Mesothelial cell of epicardium (in vitro differentiated cells): Measurements from ENCODE around the gene CAPNS1. TPM values are rescaled to one million over a fixed set of nuclear protein-coding genes. Genes with fewer than 3 reads are reported as not detected.

Experiments used
- DNase-seq, 2 experiments: peaks; one replicate each; pipeline ENCODE4 v3.0.0; 2021; ENCODE audit warnings: low spot score in 2 of 2; ENCODE audit not compliant: unreplicated experiment in 2 of 2
- H3K27ac Mint-ChIP-seq: 2 replicates; pipeline ENCODE4 v1.8.0; 2021; ENCODE audit warnings: mixed read lengths
- H3K27me3 Mint-ChIP-seq: 2 replicates; pipeline ENCODE4 v1.8.0; 2021; ENCODE audit warnings: low read depth, mixed read lengths
- H3K36me3 Mint-ChIP-seq: 2 replicates; pipeline ENCODE4 v1.8.0; 2021; ENCODE audit warnings: mixed read lengths
- H3K4me1 Mint-ChIP-seq: 2 replicates; pipeline ENCODE4 v1.8.0; 2021; ENCODE audit warnings: mixed read lengths
- H3K4me3 Mint-ChIP-seq: 2 replicates; pipeline ENCODE4 v1.8.0; 2021; ENCODE audit warnings: mild to moderate bottlenecking, moderate library complexity, mixed read lengths
- H3K9me3 Mint-ChIP-seq: 2 replicates; pipeline ENCODE4 v1.8.0; 2021; ENCODE audit warnings: mixed read lengths
- total RNA-seq: library from RNA; stranded (reverse); gene quantifications from 3 replicates; pipeline ENCODE4 v1.2.1, GENCODE V29; 2021
- TF ChIP-seq, protein P1 (sequence below): fragments of 200-600 bp; sonication (generic); IDR thresholded peaks from one replicate; pipeline ENCODE4 v1.5.0; 2021; ENCODE audit warnings: antibody characterized with exemption; ENCODE audit not compliant: unreplicated experiment

Gene CAPNS1
- total RNA-seq, 1 donor from 2014 or later, result 425 TPM

- DNase-seq, result no peak
- no peaks in the 10 kb centered on the region for H3K9me3 Mint-ChIP-seq
- no peaks in the 10 kb centered on the region for H3K4me1 Mint-ChIP-seq
- TF ChIP-seq, protein P1, sequence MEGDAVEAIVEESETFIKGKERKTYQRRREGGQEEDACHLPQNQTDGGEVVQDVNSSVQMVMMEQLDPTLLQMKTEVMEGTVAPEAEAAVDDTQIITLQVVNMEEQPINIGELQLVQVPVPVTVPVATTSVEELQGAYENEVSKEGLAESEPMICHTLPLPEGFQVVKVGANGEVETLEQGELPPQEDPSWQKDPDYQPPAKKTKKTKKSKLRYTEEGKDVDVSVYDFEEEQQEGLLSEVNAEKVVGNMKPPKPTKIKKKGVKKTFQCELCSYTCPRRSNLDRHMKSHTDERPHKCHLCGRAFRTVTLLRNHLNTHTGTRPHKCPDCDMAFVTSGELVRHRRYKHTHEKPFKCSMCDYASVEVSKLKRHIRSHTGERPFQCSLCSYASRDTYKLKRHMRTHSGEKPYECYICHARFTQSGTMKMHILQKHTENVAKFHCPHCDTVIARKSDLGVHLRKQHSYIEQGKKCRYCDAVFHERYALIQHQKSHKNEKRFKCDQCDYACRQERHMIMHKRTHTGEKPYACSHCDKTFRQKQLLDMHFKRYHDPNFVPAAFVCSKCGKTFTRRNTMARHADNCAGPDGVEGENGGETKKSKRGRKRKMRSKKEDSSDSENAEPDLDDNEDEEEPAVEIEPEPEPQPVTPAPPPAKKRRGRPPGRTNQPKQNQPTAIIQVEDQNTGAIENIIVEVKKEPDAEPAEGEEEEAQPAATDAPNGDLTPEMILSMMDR, result no peak
- no peak overlapping the region for H3K4me3 Mint-ChIP-seq
- no peaks in the 10 kb centered on the region for H3K36me3 Mint-ChIP-seq
- no peak overlapping the region for H3K27ac Mint-ChIP-seq
- no peaks in the 10 kb centered on the region for H3K27me3 Mint-ChIP-seq
Observed at GRCh38 chr19:36097036-36097435, 42.8 kb upstream of the CAPNS1 start.

DNA sequence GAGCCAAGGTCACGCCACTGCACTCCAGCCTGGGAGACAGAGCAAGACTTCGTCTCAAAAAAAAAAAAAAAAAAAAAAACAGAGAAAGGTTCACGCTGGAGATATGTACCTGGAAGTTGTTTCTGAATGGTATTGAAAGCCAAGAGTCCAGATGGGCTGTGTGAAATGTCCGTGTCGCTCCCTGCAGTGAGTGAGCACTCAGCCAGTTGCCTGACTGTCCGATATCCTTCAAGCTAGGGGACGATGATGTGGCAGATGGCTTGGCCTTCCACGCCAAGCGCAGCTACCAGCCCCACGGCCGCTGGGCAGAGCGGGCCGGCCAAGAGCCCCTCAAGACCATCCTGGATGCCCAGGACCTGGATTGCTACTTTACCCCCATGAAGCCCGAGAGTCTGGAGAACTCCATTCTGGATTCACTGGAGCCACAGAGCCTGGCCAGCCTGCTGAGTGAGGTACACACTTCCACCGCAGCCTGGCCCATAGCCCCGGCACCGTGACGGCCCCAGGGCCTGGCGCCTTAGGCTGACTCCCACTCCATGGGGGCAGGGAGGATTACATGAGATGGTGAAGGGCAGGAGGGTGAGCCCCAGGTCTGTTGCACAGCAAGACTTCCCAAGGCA lies 40.6 kb upstream of the CAPNS1 start:
- DNase-seq, result no peak
- Mint-ChIP-seq H3K9me3 (no peaks in the 10 kb centered on the region), H3K36me3 (no peaks in the 10 kb centered on the region), H3K4me3 (no peak overlapping the region), H3K4me1 (no peaks in the 10 kb centered on the region), H3K27ac (no peak overlapping the region), H3K27me3 (no peaks in the 10 kb centered on the region)
- TF ChIP-seq, protein P1, result no peak

DNA sequence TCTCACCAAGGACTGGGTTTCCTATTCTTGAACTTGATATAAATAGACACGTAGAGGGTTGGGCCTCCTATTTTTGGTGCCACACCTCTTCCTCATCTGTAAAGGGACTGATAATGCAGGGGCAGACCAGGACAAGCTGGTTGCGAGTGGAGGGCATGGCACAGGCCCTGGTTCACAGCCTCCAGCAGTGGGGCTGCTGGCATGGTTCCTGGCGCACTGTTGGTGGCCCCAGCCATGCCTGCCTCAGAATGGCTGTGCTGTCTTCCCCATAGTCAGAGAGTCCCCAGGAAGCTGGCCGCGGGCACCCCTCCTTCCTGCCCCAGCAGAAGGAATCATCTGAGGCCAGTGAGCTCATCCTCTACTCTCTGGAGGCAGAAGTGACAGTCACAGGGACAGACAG lies 39.4 kb upstream of the CAPNS1 start:
- H3K27ac Mint-ChIP-seq, result no peak overlapping the region
- H3K36me3 Mint-ChIP-seq, result no peaks in the 10 kb centered on the region
- H3K27me3 Mint-ChIP-seq, result no peaks in the 10 kb centered on the region
- no peak for DNase-seq
- H3K4me3 Mint-ChIP-seq, result no peak overlapping the region
- TF ChIP-seq, protein P1, result no peak
- no peaks in the 10 kb centered on the region for H3K4me1 Mint-ChIP-seq
- no peaks in the 10 kb centered on the region for H3K9me3 Mint-ChIP-seq

DNA sequence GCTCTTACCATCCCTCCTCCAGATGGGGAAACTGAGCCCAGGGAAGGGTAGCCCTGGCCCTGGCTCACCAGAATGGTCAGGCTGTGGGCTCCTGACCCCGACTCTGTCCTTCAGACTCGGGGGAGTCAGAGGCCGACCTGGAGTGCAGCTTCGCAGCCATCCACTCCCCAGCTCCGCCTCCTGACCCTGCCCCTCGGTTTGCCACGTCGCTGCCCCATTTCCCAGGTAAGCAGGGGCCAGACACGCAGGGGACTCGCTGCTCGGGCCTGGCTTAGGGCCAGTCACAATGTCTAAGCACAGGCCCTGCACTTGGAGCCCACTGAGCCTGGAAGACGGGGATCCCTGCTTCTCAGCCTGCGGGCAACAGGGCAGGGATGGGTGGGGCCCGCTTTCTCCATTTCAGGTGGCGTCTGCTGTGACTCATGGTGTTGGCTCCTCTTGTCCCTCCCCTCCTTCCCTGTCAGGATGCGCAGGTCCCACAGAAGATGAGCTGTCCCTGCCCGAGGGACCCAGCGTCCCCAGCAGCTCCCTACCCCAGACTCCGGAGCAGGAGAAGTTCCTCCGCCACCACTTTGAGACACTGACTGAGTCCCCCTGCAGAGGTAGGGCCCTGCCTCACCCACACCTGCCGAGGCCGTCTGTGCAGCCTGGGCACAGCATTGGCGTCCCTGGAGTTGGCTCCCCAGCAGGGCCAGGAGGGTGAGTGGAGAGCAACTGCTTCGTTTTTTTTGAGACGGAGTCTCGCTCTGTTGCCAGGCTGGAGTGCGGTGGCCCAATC lies 38.1 kb upstream of the CAPNS1 start:
- Mint-ChIP-seq H3K4me1 (no peaks in the 10 kb centered on the region), H3K27ac (no peak overlapping the region), H3K27me3 (no peaks in the 10 kb centered on the region), H3K4me3 (no peak overlapping the region), H3K36me3 (peaks cover 5% of the 10 kb centered on the region), H3K9me3 (no peaks in the 10 kb centered on the region)
- TF ChIP-seq, protein P1, result no peak
- no peak for DNase-seq

DNA sequence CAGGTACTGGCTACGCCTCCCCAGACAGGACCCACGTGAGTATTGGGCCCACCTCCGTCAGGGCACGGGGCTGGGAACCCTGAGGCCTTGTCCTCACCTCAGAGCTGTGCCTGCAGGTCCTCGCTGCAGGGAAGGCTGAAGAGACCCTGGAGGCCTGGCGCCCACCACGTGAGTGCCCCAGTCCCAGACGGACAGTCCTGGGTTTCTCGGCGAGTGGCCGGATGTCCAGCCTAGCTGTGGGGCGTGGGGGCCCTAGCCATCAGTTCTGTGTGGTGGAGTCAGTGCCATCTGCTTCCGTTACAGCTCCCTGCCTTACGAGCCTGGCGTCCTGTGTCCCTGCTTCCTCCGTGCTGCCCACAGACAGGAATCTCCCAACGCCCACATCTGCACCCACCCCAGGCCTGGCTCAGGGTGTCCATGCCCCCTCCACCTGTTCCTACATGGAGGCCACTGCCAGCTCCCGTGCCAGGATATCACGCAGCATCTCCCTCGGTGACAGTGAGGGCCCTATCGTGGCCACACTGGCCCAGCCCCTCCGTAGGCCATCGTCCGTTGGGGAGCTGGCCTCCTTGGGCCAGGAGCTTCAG lies 36.7 kb upstream of the CAPNS1 start:
- H3K4me1 Mint-ChIP-seq, result no peaks in the 10 kb centered on the region
- H3K27me3 Mint-ChIP-seq, result no peaks in the 10 kb centered on the region
- no peaks in the 10 kb centered on the region for H3K9me3 Mint-ChIP-seq
- TF ChIP-seq, protein P1, result no peak
- peaks cover 8% of the 10 kb centered on the region for H3K36me3 Mint-ChIP-seq
- DNase-seq, result no peak
- no peak overlapping the region for H3K27ac Mint-ChIP-seq
- no peak overlapping the region for H3K4me3 Mint-ChIP-seq
